Endodermal cell (in vitro differentiated cells): ENCODE measurements around the gene FHIP1B. TPM values are rescaled to one million over a fixed set of nuclear protein-coding genes. Genes with fewer than 3 reads are reported as not detected.

Source experiments
- DNase-seq: peaks from one replicate; pipeline ENCODE4 v3.0.0-alpha.2; 2017
- H3K27ac ChIP-seq: 2 replicates; pipeline ENCODE4 v1.5.1; 2013; ENCODE audit warnings: mild to moderate bottlenecking, low read depth, low read length, moderate library complexity
- H3K27me3 ChIP-seq: 2 replicates; pipeline ENCODE4 v1.6.1; 2013; ENCODE audit warnings: mild to moderate bottlenecking, low read length, moderate library complexity; ENCODE audit not compliant: insufficient read depth, control insufficient read depth, poor library complexity, severe bottlenecking
- H3K36me3 ChIP-seq: 2 replicates; pipeline ENCODE4 v1.7.0; 2013; ENCODE audit warnings: mild to moderate bottlenecking, low read length, moderate library complexity; ENCODE audit not compliant: control insufficient read depth, insufficient read depth
- H3K4me1 ChIP-seq: one replicate; pipeline ENCODE4 v1.7.0; 2013; ENCODE audit warnings: low read length; ENCODE audit not compliant: control insufficient read depth, insufficient read depth
- H3K4me3 ChIP-seq: 2 replicates; pipeline ENCODE4 v1.5.1; 2013; ENCODE audit warnings: mild to moderate bottlenecking, low read length, moderate library complexity
- H3K9ac ChIP-seq: 2 replicates; pipeline ENCODE4 v1.6.1; 2013; ENCODE audit warnings: mild to moderate bottlenecking, low read length, moderate library complexity; ENCODE audit not compliant: poor library complexity, severe bottlenecking; ENCODE audit errors: extremely low read depth
- H3K9me3 ChIP-seq: 2 replicates; pipeline ENCODE4 v1.6.1; 2013; ENCODE audit warnings: mild to moderate bottlenecking, low read length, moderate library complexity; ENCODE audit not compliant: control insufficient read depth
- H3K27ac Mint-ChIP-seq: 2 replicates; pipeline ENCODE4 v1.8.0; 2020; ENCODE audit warnings: mixed read lengths
- H3K27me3 Mint-ChIP-seq: 2 replicates; pipeline ENCODE4 v1.8.0; 2021; ENCODE audit warnings: mild to moderate bottlenecking, mixed read lengths; ENCODE audit not compliant: insufficient read depth
- H3K36me3 Mint-ChIP-seq: 2 replicates; pipeline ENCODE4 v1.8.0; 2020; ENCODE audit warnings: low read depth, mixed read lengths
- H3K4me1 Mint-ChIP-seq: 2 replicates; pipeline ENCODE4 v1.8.0; 2020; ENCODE audit warnings: mixed read lengths
- H3K4me3 Mint-ChIP-seq: 2 replicates; pipeline ENCODE4 v1.8.0; 2020; ENCODE audit warnings: mild to moderate bottlenecking, moderate library complexity, mixed read lengths
- H3K9me3 Mint-ChIP-seq: 2 replicates; pipeline ENCODE4 v1.8.0; 2020; ENCODE audit warnings: mild to moderate bottlenecking, mixed read lengths
- CTCF ChIP-seq: fragments of 200-600 bp; sonication (generic); conservative IDR thresholded peaks from 2 replicates; pipeline ENCODE4 v1.5.0; 2021; ENCODE audit warnings: antibody characterized with exemption, mild to moderate bottlenecking
- WGBS, 2 experiments: methylation state at CpG; one replicate each; pipeline versions ENCODE4 v1.1.5 to v1.1.7; 2013; ENCODE audit warnings: missing lambda C conversion rate in 2 of 2, mixed read lengths in 1 of 2; ENCODE audit not compliant: insufficient coverage in 1 of 2, insufficient read length in 1 of 2; 5-methylcytosine and 5-hydroxymethylcytosine counted together
- total RNA-seq, 2 donors: library from RNA; stranded (reverse); fragmentation: NEBNext Ultra II Directional in 1 of 2; extraction: Animal tissue kit (Norgen Biotek cat#: 25700) in 1 of 2; gene quantifications; 2 replicates in 1 of 2; 3 replicates in 1 of 2; pipeline ENCODE4 v1.2.1, GENCODE V29; 2021

Gene FHIP1B
- total RNA-seq, 2 donors from 2014 or later = 45.3 to 50.6 TPM

GRCh38 chr11:6273188-6273587, 38.8 kb upstream of the FHIP1B start:
- Histone ChIP-seq H3K9ac (no peak overlapping the region), H3K27ac (no peak overlapping the region), H3K36me3 (peaks cover 37% of the 10 kb centered on the region), H3K4me1 (peaks cover 11% of the 10 kb centered on the region), H3K4me3 (no peak overlapping the region), H3K27me3 (no peaks in the 10 kb centered on the region), H3K9me3 (peaks cover 30% of the 10 kb centered on the region)
- DNase-seq = no peak
- Mint-ChIP-seq H3K4me3 (no peak overlapping the region), H3K9me3 (peaks cover 31% of the 10 kb centered on the region), H3K27ac (no peak overlapping the region), H3K27me3 (no peaks in the 10 kb centered on the region), H3K4me1 (peaks cover 22% of the 10 kb centered on the region), H3K36me3 (peaks cover 63% of the 10 kb centered on the region)
- 86 to 100% methylated on average over 1 to 4 of the region's 4 CpGs for WGBS, 2 experiments
- peak; percentile 26 for TF ChIP-seq CTCF

- DNase-seq = no peak
- Mint-ChIP-seq H3K4me1 (peaks cover 30% of the 10 kb centered on the region), H3K27me3 (no peaks in the 10 kb centered on the region), H3K27ac (no peak overlapping the region), H3K36me3 (peaks cover 56% of the 10 kb centered on the region), H3K9me3 (peaks cover 22% of the 10 kb centered on the region), H3K4me3 (no peak overlapping the region)
- TF ChIP-seq CTCF = no peak
- Histone ChIP-seq H3K9me3 (peaks cover 21% of the 10 kb centered on the region), H3K4me1 (peaks cover 14% of the 10 kb centered on the region), H3K9ac (no peak overlapping the region), H3K27ac (no peak overlapping the region), H3K27me3 (no peaks in the 10 kb centered on the region), H3K36me3 (peaks cover 41% of the 10 kb centered on the region), H3K4me3 (no peak overlapping the region)
- WGBS, 2 experiments = 80 to 90% methylated on average over 1 to 3 of the region's 3 CpGs
These were observed 37.2 kb upstream of the FHIP1B start for GRCh38 chr11:6271598-6271997.

- peaks cover 13% of the 10 kb centered on the region for H3K9me3 Mint-ChIP-seq
- H3K27me3 ChIP-seq = no peaks in the 10 kb centered on the region
- H3K4me3 ChIP-seq = no peak overlapping the region
- no peak overlapping the region for H3K27ac Mint-ChIP-seq
- TF ChIP-seq CTCF = no peak
- H3K36me3 ChIP-seq = peaks cover 45% of the 10 kb centered on the region
- 95 to 97% methylated on average over 28 to 41 of the region's 41 CpGs for WGBS, 2 experiments
- peak overlapping the region; percentile 7 for H3K4me3 Mint-ChIP-seq
- no peaks in the 10 kb centered on the region for H3K27me3 Mint-ChIP-seq
- H3K4me1 Mint-ChIP-seq = peaks cover 35% of the 10 kb centered on the region
- H3K36me3 Mint-ChIP-seq = peaks cover 51% of the 10 kb centered on the region
- no peak overlapping the region for H3K27ac ChIP-seq
- peaks cover 12% of the 10 kb centered on the region for H3K9me3 ChIP-seq
- peak; percentile 38 for DNase-seq
- H3K9ac ChIP-seq = no peak overlapping the region
- H3K4me1 ChIP-seq = peaks cover 18% of the 10 kb centered on the region
These were observed 36.3 kb upstream of the FHIP1B start for GRCh38 chr11:6270584-6271246.
